Putamen (tissue), 1 donor: ENCODE measurements around the gene BMP2K.
"Not testable (repeated sequence)": the region's sequence is repeated elsewhere in the genome, so short reads cannot be mapped to it uniquely, and the experiment has no call there.

Experiments
- DNase-seq: peaks from one replicate; pipeline ENCODE4 v3.0.0-alpha.2; 2016; ENCODE audit warnings: low spot score

Gene BMP2K

GRCh38 chr4:78795594-78796416 is 19.7 kb downstream of the BMP2K start:
- not testable (repeated sequence) for DNase-seq

GRCh38 chr4:78796526-78796925 is 20.4 kb downstream of the BMP2K start:
- no peak for DNase-seq

GRCh38 chr4:78797777-78798284 is 21.7 kb downstream of the BMP2K start:
- no peak for DNase-seq

- DNase-seq, result no peak
These were observed 23.7 kb downstream of the BMP2K start for GRCh38 chr4:78799551-78800495.

- no peak for DNase-seq
These were observed 24.8 kb downstream of the BMP2K start for GRCh38 chr4:78800965-78801364.

- no peak for DNase-seq
These were observed 27.8 kb downstream of the BMP2K start for GRCh38 chr4:78803983-78804382.

- no peak for DNase-seq
These were observed 30.9 kb downstream of the BMP2K start for GRCh38 chr4:78806943-78807460.

GRCh38 chr4:78809295-78809694 is 33.1 kb downstream of the BMP2K start:
- DNase-seq, result no peak

- no peak for DNase-seq
These were observed 34.0 kb downstream of the BMP2K start for GRCh38 chr4:78809928-78810835.

- no peak for DNase-seq
These were observed 34.9 kb downstream of the BMP2K start for GRCh38 chr4:78811034-78811433.

GRCh38 chr4:78818530-78819079 is 42.5 kb downstream of the BMP2K start:
- DNase-seq, result no peak

- no peak for DNase-seq
These were observed 47.9 kb downstream of the BMP2K start for GRCh38 chr4:78824001-78824400.

- DNase-seq, result no peak
These were observed 51.0 kb downstream of the BMP2K start for GRCh38 chr4:78827191-78827590.

GRCh38 chr4:78829296-78829695 is 53.1 kb downstream of the BMP2K start:
- DNase-seq, result no peak

GRCh38 chr4:78839676-78840075 is 63.5 kb downstream of the BMP2K start:
- DNase-seq, result not testable (repeated sequence)

- DNase-seq, result not testable (repeated sequence)
These were observed 64.1 kb downstream of the BMP2K start for GRCh38 chr4:78840286-78840685.

GRCh38 chr4:78845472-78845871 is 69.3 kb downstream of the BMP2K start:
- no peak for DNase-seq

- DNase-seq, result no peak
These were observed 70.1 kb downstream of the BMP2K start for GRCh38 chr4:78846258-78846657.

- DNase-seq, result no peak
These were observed 86.2 kb downstream of the BMP2K start for GRCh38 chr4:78862314-78862737.

- DNase-seq, result no peak
These were observed 87.2 kb downstream of the BMP2K start for GRCh38 chr4:78863254-78863869.

- no peak for DNase-seq
These were observed 87.8 kb downstream of the BMP2K start for GRCh38 chr4:78863991-78864390.
